ENCODE data around the gene MAMSTR. TPM values are rescaled to one million over a fixed set of nuclear protein-coding genes. Genes with fewer than 3 reads are reported as not detected.

The MAMSTR gene
- total and polyA plus RNA-seq, 9 of the 15 experiments (the other 6 are each of a cell fraction or from before 2014, with no cell fraction given), result 0.08 to 1.00 (median 0.40) TPM; not detected in 1

- TF ChIP-seq ZBTB40 (IDR thresholded peaks at IDR 0.05) (peak; percentile 10; the same call in 1 of the 2 replicates), ZBTB40 (CRISPR knock-in tag; IDR thresholded peaks at IDR 0.05) (no peak), RBM39 (optimal IDR thresholded peaks at IDR 0.05; ENCODE audit: low read depth, low read length) (no peak), RBFOX2 (IDR thresholded peaks at IDR 0.05; ENCODE audit: low read depth, low read length) (peak; percentile 83), ZFP36 (IDR thresholded peaks at IDR 0.05; ENCODE audit: low read depth, low read length, partially characterized antibody) (no peak), PHF20 (IDR thresholded peaks at IDR 0.05; ENCODE audit: partially characterized antibody) (no peak), MED1 (CRISPR knock-in tag; IDR thresholded peaks at IDR 0.05; ENCODE audit: borderline replicate concordance) (0 out of 2 replicates have a peak, but pooled peaks have one; percentile 41), FOSL1 (tag; conservative IDR thresholded peaks at IDR 0.05) (peak; percentile 51; the same call in 1 of the 2 replicates), ZC3H11A (IDR thresholded peaks at IDR 0.05; ENCODE audit: low read depth, low read length) (no peak), POU5F1 (IDR thresholded peaks at IDR 0.05; ENCODE audit: borderline replicate concordance, low read depth, low read length, partially characterized antibody) (no peak), ZNF324 (CRISPR knock-in tag; IDR thresholded peaks at IDR 0.05) (no peak), SIN3A (IDR thresholded peaks at IDR 0.05; ENCODE audit: borderline replicate concordance in 2 of 2, control insufficient read depth in 1 of 2, low read depth in 2 of 2, low read length in 2 of 2) (peak in 1 of 2 experiments; percentile 79; a peak in 1 of 4 replicates), JUN (IDR thresholded peaks at IDR 0.05; ENCODE audit: borderline replicate concordance, low read depth, low read length) (peak; percentile 16; the same call in 1 of the 2 replicates), JUN (CRISPR knock-in tag; IDR thresholded peaks at IDR 0.05; ENCODE audit: borderline replicate concordance) (0 out of 2 replicates have a peak, but pooled peaks have one; percentile 52), PHB (CRISPR knock-in tag; IDR thresholded peaks at IDR 0.05) (0 out of 2 replicates have a peak, but pooled peaks have one; percentile 24)
- TF ChIP-seq, protein P1, sequence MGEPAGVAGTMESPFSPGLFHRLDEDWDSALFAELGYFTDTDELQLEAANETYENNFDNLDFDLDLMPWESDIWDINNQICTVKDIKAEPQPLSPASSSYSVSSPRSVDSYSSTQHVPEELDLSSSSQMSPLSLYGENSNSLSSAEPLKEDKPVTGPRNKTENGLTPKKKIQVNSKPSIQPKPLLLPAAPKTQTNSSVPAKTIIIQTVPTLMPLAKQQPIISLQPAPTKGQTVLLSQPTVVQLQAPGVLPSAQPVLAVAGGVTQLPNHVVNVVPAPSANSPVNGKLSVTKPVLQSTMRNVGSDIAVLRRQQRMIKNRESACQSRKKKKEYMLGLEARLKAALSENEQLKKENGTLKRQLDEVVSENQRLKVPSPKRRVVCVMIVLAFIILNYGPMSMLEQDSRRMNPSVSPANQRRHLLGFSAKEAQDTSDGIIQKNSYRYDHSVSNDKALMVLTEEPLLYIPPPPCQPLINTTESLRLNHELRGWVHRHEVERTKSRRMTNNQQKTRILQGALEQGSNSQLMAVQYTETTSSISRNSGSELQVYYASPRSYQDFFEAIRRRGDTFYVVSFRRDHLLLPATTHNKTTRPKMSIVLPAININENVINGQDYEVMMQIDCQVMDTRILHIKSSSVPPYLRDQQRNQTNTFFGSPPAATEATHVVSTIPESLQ (CRISPR knock-in tag; IDR thresholded peaks at IDR 0.05), result no peak
These were observed 19.3 kb upstream of the MAMSTR start (continued) for GRCh38 chr19:48738557-48739403.

Measured in K562 (cell line).